Muscle of leg (tissue), 11 donors: ENCODE data around the gene SPCS3. TPM values are rescaled to one million over a fixed set of nuclear protein-coding genes. Genes with fewer than 3 reads are reported as not detected.

Experiments used
- DNase-seq: peaks from one replicate; pipeline ENCODE4 v3.0.0; 2013
- H3K27ac ChIP-seq: one replicate; pipeline ENCODE4 v1.5.1; 2013; ENCODE audit warnings: mild to moderate bottlenecking, low read length, control low read depth
- H3K27me3 ChIP-seq: one replicate; pipeline ENCODE4 v1.6.1; 2013; ENCODE audit warnings: low read length; ENCODE audit not compliant: control insufficient read depth, insufficient read depth
- H3K36me3 ChIP-seq: one replicate; pipeline ENCODE4 v1.6.1; 2013; ENCODE audit warnings: low read length; ENCODE audit not compliant: control insufficient read depth, insufficient read depth
- H3K4me1 ChIP-seq: one replicate; pipeline ENCODE4 v1.6.1; 2013; ENCODE audit warnings: low read length; ENCODE audit not compliant: control insufficient read depth, insufficient read depth
- H3K4me3 ChIP-seq: one replicate; pipeline ENCODE4 v1.5.1; 2013; ENCODE audit warnings: low read length, control low read depth
- H3K9me3 ChIP-seq: replicated peaks from 2 replicates; pipeline ENCODE4 v1.6.1; 2013; ENCODE audit warnings: low read depth, low read length; ENCODE audit not compliant: control insufficient read depth
- WGBS: methylation state at CpG from one replicate; pipeline ENCODE4 v1.1.5; 2013; ENCODE audit warnings: missing lambda C conversion rate; ENCODE audit not compliant: insufficient coverage; 5-methylcytosine and 5-hydroxymethylcytosine counted together
- polyA plus RNA-seq, 8 donors: library from polyadenylated mRNA; unstranded; fragments of 120-200 nt; gene quantifications; one replicate each; pipeline versions ENCODE4 v1.2.1 to v1.2.3, GENCODE V29; 2013; ENCODE audit warnings: inconsistent platforms in 1 of 8, low replicate concordance in 1 of 8; ENCODE audit not compliant: insufficient read length in 8 of 8, insufficient read depth in 1 of 8
- total RNA-seq: library from RNA; stranded (reverse); fragments of 120-200 nt; gene quantifications from one replicate; pipeline ENCODE4 v1.2.4, GENCODE V29; 2013

Gene SPCS3
- total and polyA plus RNA-seq, 9 donors = 43.0 to 70.4 (median 55.6) TPM

GRCh38 chr4:176300565-176300964, 19.2 kb upstream of the SPCS3 start:
- H3K4me1 ChIP-seq = no peaks in the 10 kb centered on the region
- no peaks in the 10 kb centered on the region for H3K27me3 ChIP-seq
- H3K9me3 ChIP-seq = no peaks in the 10 kb centered on the region
- no peak overlapping the region for H3K27ac ChIP-seq
- DNase-seq = no peak
- H3K36me3 ChIP-seq = no peaks in the 10 kb centered on the region
- H3K4me3 ChIP-seq = no peak overlapping the region

- no peak overlapping the region for H3K27ac ChIP-seq
- H3K27me3 ChIP-seq = no peaks in the 10 kb centered on the region
- no peak for DNase-seq
- H3K9me3 ChIP-seq = no peaks in the 10 kb centered on the region
- no CpG with 5 or more reads among the region's 2 CpGs for WGBS
- no peaks in the 10 kb centered on the region for H3K36me3 ChIP-seq
- no peaks in the 10 kb centered on the region for H3K4me1 ChIP-seq
- no peak overlapping the region for H3K4me3 ChIP-seq
Measured at GRCh38 chr4:176302283-176303275, 17.2 kb upstream of the SPCS3 start.

GRCh38 chr4:176303938-176304337, 15.8 kb upstream of the SPCS3 start:
- Histone ChIP-seq H3K4me1 (no peaks in the 10 kb centered on the region), H3K36me3 (no peaks in the 10 kb centered on the region), H3K27me3 (no peaks in the 10 kb centered on the region), H3K9me3 (no peaks in the 10 kb centered on the region), H3K4me3 (no peak overlapping the region), H3K27ac (no peak overlapping the region)
- no peak for DNase-seq
- WGBS = no CpG with 5 or more reads among the region's 1 CpG

GRCh38 chr4:176306837-176307665, 12.7 kb upstream of the SPCS3 start:
- no peak overlapping the region for H3K27ac ChIP-seq
- no peaks in the 10 kb centered on the region for H3K4me1 ChIP-seq
- no peak for DNase-seq
- H3K27me3 ChIP-seq = no peaks in the 10 kb centered on the region
- 89% methylated on average over 2 of the region's 6 CpGs for WGBS
- no peaks in the 10 kb centered on the region for H3K36me3 ChIP-seq
- H3K4me3 ChIP-seq = no peak overlapping the region
- H3K9me3 ChIP-seq = no peaks in the 10 kb centered on the region

GRCh38 chr4:176307666-176307930, 12.2 kb upstream of the SPCS3 start:
- Histone ChIP-seq H3K9me3 (no peaks in the 10 kb centered on the region), H3K36me3 (no peaks in the 10 kb centered on the region), H3K27ac (no peak overlapping the region), H3K27me3 (no peaks in the 10 kb centered on the region), H3K4me1 (no peaks in the 10 kb centered on the region), H3K4me3 (no peak overlapping the region)
- 66% methylated on average over 6 of the region's 6 CpGs for WGBS
- no peak for DNase-seq

GRCh38 chr4:176308441-176308840, 11.3 kb upstream of the SPCS3 start:
- Histone ChIP-seq H3K27me3 (no peaks in the 10 kb centered on the region), H3K27ac (no peak overlapping the region), H3K4me3 (no peak overlapping the region), H3K36me3 (no peaks in the 10 kb centered on the region), H3K4me1 (no peaks in the 10 kb centered on the region), H3K9me3 (no peaks in the 10 kb centered on the region)
- no peak for DNase-seq
- WGBS = 100% methylated on average over 1 of the region's 3 CpGs

- DNase-seq = no peak
- Histone ChIP-seq H3K27me3 (no peaks in the 10 kb centered on the region), H3K9me3 (no peaks in the 10 kb centered on the region), H3K36me3 (no peaks in the 10 kb centered on the region), H3K4me3 (no peak overlapping the region), H3K27ac (no peak overlapping the region), H3K4me1 (no peaks in the 10 kb centered on the region)
- 100% methylated on average over 1 of the region's 2 CpGs for WGBS
Measured at GRCh38 chr4:176309046-176309445, 10.7 kb upstream of the SPCS3 start.

GRCh38 chr4:176309772-176310171, 10.0 kb upstream of the SPCS3 start:
- H3K4me1 ChIP-seq = no peaks in the 10 kb centered on the region
- no peak overlapping the region for H3K27ac ChIP-seq
- DNase-seq = no peak
- H3K9me3 ChIP-seq = no peaks in the 10 kb centered on the region
- H3K27me3 ChIP-seq = no peaks in the 10 kb centered on the region
- H3K36me3 ChIP-seq = no peaks in the 10 kb centered on the region
- no peak overlapping the region for H3K4me3 ChIP-seq

GRCh38 chr4:176313596-176314336, 6.0 kb upstream of the SPCS3 start:
- Histone ChIP-seq H3K36me3 (no peaks in the 10 kb centered on the region), H3K4me1 (no peaks in the 10 kb centered on the region), H3K27ac (no peak overlapping the region), H3K27me3 (no peaks in the 10 kb centered on the region), H3K4me3 (no peak overlapping the region), H3K9me3 (no peaks in the 10 kb centered on the region)
- WGBS = 33% methylated on average over 5 of the region's 7 CpGs
- DNase-seq = no peak

GRCh38 chr4:176319151-176319703, 539 bp upstream of the SPCS3 start:
- Histone ChIP-seq H3K4me1 (no peaks in the 10 kb centered on the region), H3K4me3 (peak overlapping the region; percentile 69), H3K27me3 (no peaks in the 10 kb centered on the region), H3K9me3 (no peaks in the 10 kb centered on the region), H3K36me3 (no peaks in the 10 kb centered on the region), H3K27ac (peak overlapping the region; percentile 95)
- WGBS = no CpG with 5 or more reads among the region's 13 CpGs
- no peak for DNase-seq
